ENCODE measurements around the gene NFIB. TPM values are rescaled to one million over a fixed set of nuclear protein-coding genes. Genes with fewer than 3 reads are reported as not detected.

The NFIB gene
- polyA plus RNA-seq, 3 donors: not detected

DNA sequence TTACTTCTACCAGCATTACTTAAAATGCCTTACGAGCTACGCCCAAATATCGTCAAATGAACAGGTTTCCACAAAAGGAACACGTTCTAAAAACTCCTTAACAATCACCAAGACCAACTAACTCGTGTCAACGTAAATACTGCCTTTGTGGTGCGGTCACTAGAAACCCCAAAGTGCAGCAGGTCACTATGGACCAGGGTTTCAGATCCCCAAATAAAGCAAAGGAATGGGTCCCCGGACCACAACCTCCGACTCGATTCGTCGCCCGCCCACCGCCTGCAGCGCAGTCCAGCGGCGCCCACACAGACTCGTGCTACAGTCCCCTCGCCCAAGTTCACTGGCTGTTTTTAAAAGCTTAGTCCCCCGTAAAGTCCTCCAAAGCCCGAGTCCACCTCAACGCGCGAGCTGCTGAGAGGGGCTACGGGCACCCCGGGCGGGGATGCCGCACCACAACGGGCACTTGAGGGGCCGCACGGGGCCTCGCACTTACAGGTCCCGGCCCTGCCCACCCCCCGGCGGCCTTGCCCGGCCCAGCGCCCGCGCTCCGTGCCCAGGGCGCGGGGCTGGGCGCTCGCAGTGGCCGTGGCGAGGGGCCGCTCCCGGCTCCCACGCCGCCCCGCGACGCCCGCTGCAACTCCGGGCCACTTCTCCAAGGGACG is 1.1 kb downstream of the NFIB start:
- H3K4me2 ChIP-seq (replicated peaks; ENCODE audit: extremely low read depth, low read length, poor library complexity, severe bottlenecking): peak overlapping the region; percentile 44
- H3K27me3 Mint-ChIP-seq (ENCODE audit: low read depth in 3 of 3): peaks cover 53 to 82% (median 65%) of the 10 kb centered on the region in 3 donors
- TF ChIP-seq CTCF (IDR thresholded peaks at IDR 0.05): no peak
- WGBS (ENCODE audit: insufficient coverage): 5% methylated on average over 56 of the region's 56 CpGs
- peaks cover 71 to 80% of the 10 kb centered on the region in 2 donors for H3K27me3 ChIP-seq (ENCODE audit: control insufficient read depth in 2 of 2, insufficient read depth in 2 of 2, low read length in 2 of 2)
- H3K9ac ChIP-seq (ENCODE audit: insufficient read depth, low read length, poor library complexity, severe bottlenecking): no peak overlapping the region
- H3K27ac Mint-ChIP-seq: no peak overlapping the region
- H3K4me1 Mint-ChIP-seq: peaks cover 17% of the 10 kb centered on the region
- H3K9me3 ChIP-seq (replicated peaks in 1 of 2; ENCODE audit: control insufficient read depth in 1 of 2, insufficient read depth in 1 of 2, low read length in 2 of 2): peaks cover 0 to 28% of the 10 kb centered on the region in 2 donors
- no peaks in the 10 kb centered on the region for H3K36me3 ChIP-seq (replicated peaks in 1 of 2; ENCODE audit: control insufficient read depth in 1 of 2, insufficient read depth in 2 of 2, low read length in 2 of 2)
- H3K79me2 ChIP-seq (ENCODE audit: insufficient read depth, low read length): no peaks in the 10 kb centered on the region
- H2AFZ ChIP-seq (ENCODE audit: insufficient read depth, low read depth, low read length, poor library complexity, severe bottlenecking): peak overlapping the region; percentile 59
- no peak overlapping the region for H3K27ac ChIP-seq (ENCODE audit: low read depth in 1 of 2, low read length in 2 of 2)
- peaks cover 0 to 35% (median 20%) of the 10 kb centered on the region in 7 donors for H3K9me3 Mint-ChIP-seq
- peak overlapping the region in 1 of 2 donors; percentile 90 for H3K4me3 Mint-ChIP-seq
- DNase-seq: no peak
- H3K36me3 Mint-ChIP-seq: peaks cover 6 to 9% of the 10 kb centered on the region in 2 donors
- H4K20me1 ChIP-seq (ENCODE audit: insufficient read depth, low read length): no peaks in the 10 kb centered on the region
- peaks cover 9 to 21% of the 10 kb centered on the region in 2 donors for H3K4me1 ChIP-seq (ENCODE audit: control insufficient read depth in 1 of 2, insufficient read depth in 2 of 2, low read length in 2 of 2)
- intact Hi-C loops (cut with micrococcal nuclease): no loop called here
- H3K4me3 ChIP-seq (replicated peaks in 1 of 3; ENCODE audit: low read depth in 2 of 3, low read length in 3 of 3): no peak overlapping the region

DNA sequence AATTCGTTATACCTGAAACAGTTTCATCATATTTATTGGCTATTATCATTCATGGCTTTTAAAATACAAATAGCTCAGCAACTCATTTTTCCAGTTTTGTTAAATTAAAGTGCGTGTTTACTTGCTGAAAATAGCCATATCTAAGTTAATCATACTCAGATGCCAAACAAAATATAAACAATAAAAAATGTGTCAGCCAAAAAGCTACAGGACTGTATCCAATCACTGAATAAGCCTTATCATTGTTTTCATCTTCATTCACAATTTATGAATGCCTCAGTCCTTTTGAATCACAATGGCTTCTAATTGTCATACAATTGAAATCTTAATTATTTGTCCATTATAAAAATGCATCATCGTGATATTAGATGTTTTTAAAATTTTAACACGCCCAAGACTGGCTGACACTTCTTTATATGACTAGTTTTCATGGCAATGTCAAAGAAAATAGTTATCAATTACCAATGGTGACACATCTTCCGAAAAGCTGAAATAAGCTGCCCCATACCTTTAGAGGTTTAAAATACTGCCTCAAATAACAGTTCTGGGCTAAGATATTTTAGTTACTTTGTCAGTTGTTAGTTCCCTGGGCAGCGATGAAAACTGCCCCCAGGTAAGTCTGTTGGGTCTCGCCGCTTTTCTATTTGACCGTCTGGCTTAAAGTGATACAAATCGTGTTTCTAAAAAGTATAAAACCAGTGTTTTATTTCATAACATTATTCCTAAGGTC is 1.8 kb downstream of the NFIB start:
- no peak for DNase-seq
- Histone ChIP-seq H3K36me3 (replicated peaks in 1 of 2; ENCODE audit: control insufficient read depth in 1 of 2, insufficient read depth in 2 of 2, low read length in 2 of 2) (no peaks in the 10 kb centered on the region), H3K4me2 (replicated peaks; ENCODE audit: extremely low read depth, low read length, poor library complexity, severe bottlenecking) (no peak overlapping the region), H3K9ac (ENCODE audit: insufficient read depth, low read length, poor library complexity, severe bottlenecking) (no peak overlapping the region), H3K27me3 (ENCODE audit: control insufficient read depth in 2 of 2, insufficient read depth in 2 of 2, low read length in 2 of 2) (peaks cover 66 to 77% of the 10 kb centered on the region in 2 donors), H3K27ac (ENCODE audit: low read depth in 1 of 2, low read length in 2 of 2) (no peak overlapping the region), H3K4me1 (ENCODE audit: control insufficient read depth in 1 of 2, insufficient read depth in 2 of 2, low read length in 2 of 2) (peaks cover 9 to 21% of the 10 kb centered on the region in 2 donors), H2AFZ (ENCODE audit: insufficient read depth, low read depth, low read length, poor library complexity, severe bottlenecking) (no peak overlapping the region), H4K20me1 (ENCODE audit: insufficient read depth, low read length) (no peaks in the 10 kb centered on the region), H3K4me3 (replicated peaks in 1 of 3; ENCODE audit: low read depth in 2 of 3, low read length in 3 of 3) (no peak overlapping the region), H3K79me2 (ENCODE audit: insufficient read depth, low read length) (no peaks in the 10 kb centered on the region), H3K9me3 (replicated peaks in 1 of 2; ENCODE audit: control insufficient read depth in 1 of 2, insufficient read depth in 1 of 2, low read length in 2 of 2) (peaks cover 0 to 22% of the 10 kb centered on the region in 2 donors)
- Mint-ChIP-seq H3K27ac (no peak overlapping the region), H3K4me3 (peak overlapping the region in 1 of 2 donors; percentile 81), H3K36me3 (peaks cover 6 to 9% of the 10 kb centered on the region in 2 donors), H3K27me3 (ENCODE audit: low read depth in 3 of 3) (peaks cover 48 to 80% (median 61%) of the 10 kb centered on the region in 3 donors), H3K9me3 (peaks cover 0 to 33% (median 20%) of the 10 kb centered on the region in 7 donors), H3K4me1 (peaks cover 17% of the 10 kb centered on the region)
- WGBS (ENCODE audit: insufficient coverage): no CpG with 5 or more reads among the region's 10 CpGs
- intact Hi-C loops (cut with micrococcal nuclease): no loop called here
- no peak for TF ChIP-seq CTCF (IDR thresholded peaks at IDR 0.05)

Data from CD14-positive monocyte (primary cell).